ENCODE results near the gene UBE3C.

DNA sequence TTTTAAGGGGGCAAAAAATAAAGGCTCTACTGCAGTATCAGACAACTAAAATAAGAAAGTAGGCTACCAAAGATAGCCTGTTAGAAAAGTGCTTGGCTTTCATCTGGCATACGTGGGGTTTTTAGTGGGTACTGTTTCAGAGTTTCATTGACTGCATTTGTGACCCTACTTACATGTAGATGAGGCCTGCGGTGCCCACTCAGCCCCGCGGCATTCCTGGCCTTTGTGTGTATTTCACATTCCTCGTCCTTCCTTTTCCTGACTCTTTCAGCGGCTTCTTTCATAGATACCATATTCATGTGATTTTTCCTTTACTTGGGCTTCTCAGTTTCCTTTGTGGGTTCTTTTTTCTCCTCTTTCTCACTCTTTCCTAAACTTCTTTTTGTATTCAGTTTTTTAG, 50.7 kb downstream of the UBE3C start:
- no peak for TF ChIP-seq FOXK2 (IDR thresholded peaks at IDR 0.05)
- no peak for TF ChIP-seq FOXA1 (IDR thresholded peaks at IDR 0.05)
- no peak for TF ChIP-seq ELF4 (IDR thresholded peaks at IDR 0.05)
- TF ChIP-seq LEF1 (IDR thresholded peaks at IDR 0.05; ENCODE audit: borderline replicate concordance): no peak
- TF ChIP-seq SP1 (IDR thresholded peaks at IDR 0.05): no peak
- no peak for TF ChIP-seq SUZ12 (IDR thresholded peaks at IDR 0.05)
- TF ChIP-seq ZNF384 (IDR thresholded peaks at IDR 0.05): no peak
- no peak for TF ChIP-seq BHLHE40 (IDR thresholded peaks at IDR 0.05; ENCODE audit: borderline replicate concordance)
- no peak for TF ChIP-seq TARDBP (IDR thresholded peaks at IDR 0.05)
- TF ChIP-seq FOXM1 (IDR thresholded peaks at IDR 0.05; ENCODE audit: borderline replicate concordance): no peak
- no peak for TF ChIP-seq ARNT (IDR thresholded peaks at IDR 0.05)
- TF ChIP-seq HDGF (IDR thresholded peaks at IDR 0.05; ENCODE audit: borderline replicate concordance): no peak
- TF ChIP-seq L3MBTL2 (conservative IDR thresholded peaks at IDR 0.05): no peak

Measured in HEK293T (cell line).